AG04450 (cell line): ENCODE measurements around the gene NDUFA3. TPM values are rescaled to one million over a fixed set of nuclear protein-coding genes. Genes with fewer than 3 reads are reported as not detected.

Experiments used
- CTCF ChIA-PET: fragments of 300-600, 350-600 bp; formaldehyde crosslinking; extraction: SDS; loops from one replicate; lab custom pipeline; 2022; ENCODE audit warnings: antibody characterized with exemption, inconsistent platforms; lab: Charles Lee
- POLR2A ChIA-PET: fragments of 350-600 bp; formaldehyde crosslinking; extraction: SDS; loops from one replicate; lab custom pipeline; 2021; ENCODE audit warnings: antibody characterized with exemption, inconsistent platforms; lab: Yijun Ruan, JAX
- DNase-seq: peaks from one replicate; pipeline ENCODE4 v3.0.0-alpha.2; 2011; ENCODE audit warnings: low read depth, low spot score
- H3K27ac ChIP-seq: one replicate; pipeline ENCODE4 v1.5.1; 2012; ENCODE audit warnings: low read depth, low read length, control low read depth
- H3K27me3 ChIP-seq: one replicate; pipeline ENCODE4 v1.6.0; 2012; ENCODE audit warnings: low read length; ENCODE audit not compliant: control insufficient read depth, insufficient read depth
- H3K4me3 ChIP-seq: 2 replicates; pipeline ENCODE4 v1.5.1; 2011; ENCODE audit warnings: mild to moderate bottlenecking, low read depth, low read length, control low read depth
- H3K9me3 ChIP-seq: 2 replicates; pipeline ENCODE4 v1.5.1; 2012; ENCODE audit warnings: low read length; ENCODE audit not compliant: control insufficient read depth, insufficient read depth
- polyA plus RNA-seq: library from polyadenylated mRNA; depleted of rRNA; stranded (reverse); fragments of >200 nt; gene quantifications from 2 replicates; pipeline ENCODE4 v1.2.3, GENCODE V29; 2011
- TF ChIP-seq, protein P1 (sequence below): IDR thresholded peaks from 2 replicates; pipeline ENCODE4 v1.5.1; 2011; ENCODE audit warnings: low read depth, low read length, control low read depth, inconsistent platforms

Gene NDUFA3
- polyA plus RNA-seq, 1 experiment = 35.4 TPM

DNA sequence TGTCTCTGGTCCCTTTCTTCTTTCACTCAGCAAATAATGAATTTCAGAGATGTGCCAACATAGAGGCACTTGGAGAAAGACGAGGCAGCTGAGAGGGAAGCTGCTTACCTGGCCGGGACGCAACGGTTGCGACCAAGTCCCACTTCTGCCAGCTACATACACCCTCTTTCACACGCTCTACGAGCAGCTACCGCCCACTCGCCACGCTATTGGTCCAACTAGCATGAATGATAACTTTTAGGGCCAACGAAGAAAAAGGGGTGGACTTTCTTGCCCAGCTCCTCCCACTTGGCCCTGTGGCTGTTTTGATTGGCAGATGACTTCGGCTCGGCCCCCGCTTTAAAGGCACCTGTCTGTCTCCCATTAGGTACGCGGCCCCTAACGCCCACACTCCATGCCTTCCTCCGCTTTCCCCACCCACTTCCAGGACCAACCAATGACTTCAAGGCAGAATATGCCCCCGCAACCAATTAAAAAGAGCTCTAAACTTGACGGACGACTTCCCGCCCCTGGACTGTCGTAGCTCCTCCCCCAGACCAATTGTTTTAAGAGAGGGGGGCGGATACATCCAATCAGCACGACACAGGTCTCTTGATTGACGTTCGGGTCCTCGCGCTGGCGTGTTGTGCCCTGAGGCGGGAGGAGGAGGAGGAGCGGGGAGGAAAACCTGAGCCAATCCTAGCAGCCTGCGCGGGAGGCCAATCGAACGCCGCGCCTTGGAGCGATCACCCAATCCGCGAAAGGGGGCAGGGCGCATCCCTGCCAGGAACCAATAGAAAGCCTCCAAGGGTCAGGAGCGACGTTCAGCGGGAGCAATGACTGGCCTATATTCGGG is 34.4 kb downstream of the NDUFA3 start:
- TF ChIP-seq, protein P1, sequence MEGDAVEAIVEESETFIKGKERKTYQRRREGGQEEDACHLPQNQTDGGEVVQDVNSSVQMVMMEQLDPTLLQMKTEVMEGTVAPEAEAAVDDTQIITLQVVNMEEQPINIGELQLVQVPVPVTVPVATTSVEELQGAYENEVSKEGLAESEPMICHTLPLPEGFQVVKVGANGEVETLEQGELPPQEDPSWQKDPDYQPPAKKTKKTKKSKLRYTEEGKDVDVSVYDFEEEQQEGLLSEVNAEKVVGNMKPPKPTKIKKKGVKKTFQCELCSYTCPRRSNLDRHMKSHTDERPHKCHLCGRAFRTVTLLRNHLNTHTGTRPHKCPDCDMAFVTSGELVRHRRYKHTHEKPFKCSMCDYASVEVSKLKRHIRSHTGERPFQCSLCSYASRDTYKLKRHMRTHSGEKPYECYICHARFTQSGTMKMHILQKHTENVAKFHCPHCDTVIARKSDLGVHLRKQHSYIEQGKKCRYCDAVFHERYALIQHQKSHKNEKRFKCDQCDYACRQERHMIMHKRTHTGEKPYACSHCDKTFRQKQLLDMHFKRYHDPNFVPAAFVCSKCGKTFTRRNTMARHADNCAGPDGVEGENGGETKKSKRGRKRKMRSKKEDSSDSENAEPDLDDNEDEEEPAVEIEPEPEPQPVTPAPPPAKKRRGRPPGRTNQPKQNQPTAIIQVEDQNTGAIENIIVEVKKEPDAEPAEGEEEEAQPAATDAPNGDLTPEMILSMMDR = no peak
- POLR2A ChIA-PET = interaction anchor here (0.5 to 3.9 kb wide), 20 partner anchors 11 to 312 kb away, joined by 3 to 23 read pairs (median 5); partner anchors contain the start of genes LENG1, LENG8, MBOAT7 and MYADM
- CTCF ChIA-PET = interaction anchor here (0.5 to 1.4 kb wide), 5 partner anchors 22 to 1516 kb away, joined by 3 to 6 read pairs (median 4); partner anchors contain the start of gene LENG1
- DNase-seq = peak; percentile 100
- H3K27ac ChIP-seq = peak overlapping the region; percentile 65
- peak overlapping the region; percentile 77 for H3K4me3 ChIP-seq
- H3K9me3 ChIP-seq = peaks cover 4% of the 10 kb centered on the region
- H3K27me3 ChIP-seq = peaks cover 3% of the 10 kb centered on the region

DNA sequence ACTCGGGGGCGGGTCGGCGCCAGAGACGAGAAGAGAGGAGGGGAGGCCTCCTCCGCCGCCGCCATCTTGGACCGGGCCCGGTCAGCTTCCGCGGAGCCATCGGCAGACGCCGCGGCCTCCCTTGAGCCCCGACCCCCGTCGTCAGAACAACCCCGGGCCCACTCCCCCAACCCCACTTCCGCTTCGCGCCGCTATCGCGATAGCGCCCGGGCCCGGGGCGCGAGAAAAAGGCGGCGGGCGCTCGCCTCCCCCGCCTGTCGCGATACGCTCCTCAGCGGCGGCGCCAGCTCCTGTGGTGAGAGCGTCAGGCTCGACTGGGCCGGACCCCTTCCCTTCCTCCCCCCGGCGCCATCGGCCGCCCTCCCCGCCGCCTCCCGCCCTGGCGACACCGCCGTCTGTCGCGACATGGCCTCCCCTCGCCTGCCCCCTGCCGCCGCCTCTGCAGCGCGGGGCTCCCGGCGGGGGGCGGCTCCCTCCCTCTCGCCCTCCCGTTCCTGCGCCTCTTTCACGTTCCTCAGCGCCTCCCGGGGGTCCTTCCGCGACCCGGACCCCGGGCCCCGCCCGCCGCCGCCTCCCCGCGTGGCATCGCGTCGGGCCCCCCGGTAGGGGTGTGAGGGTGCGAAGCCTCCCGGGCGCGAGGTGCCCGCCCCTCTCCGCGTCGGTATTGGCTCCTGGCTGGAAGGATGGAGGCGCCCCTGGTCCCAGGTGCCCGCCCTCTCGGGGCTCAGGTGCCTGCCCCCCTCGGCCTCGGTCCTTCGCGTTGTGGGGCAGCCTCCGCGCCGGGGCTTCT is 35.2 kb downstream of the NDUFA3 start, which contains the start of gene CNOT3:
TSS of gene CNOT3 (plus strand) at position 64 of the 790 bp plus-strand sequence. CDS start 5,217 bp downstream, outside the sequence.
- Histone ChIP-seq H3K4me3 (peak within 1 kb of the TSS; percentile 77), H3K27me3 (peaks cover 3% of the 10 kb centered on the region), H3K9me3 (peaks cover 4% of the 10 kb centered on the region), H3K27ac (peak within 1 kb of the TSS; percentile 65)
- TF ChIP-seq, protein P1 = 0 out of 2 replicates have a peak, but pooled peaks have one; percentile 12
- no peak for DNase-seq
- POLR2A ChIA-PET = interaction anchor here (0.6 to 3.9 kb wide), 17 partner anchors 10 to 311 kb away, joined by 3 to 23 read pairs (median 5); partner anchors contain the start of genes LENG1, LENG8, MBOAT7 and MYADM
- CTCF ChIA-PET = interaction anchor here (0.5 to 1.4 kb wide), 4 partner anchors 21 to 1515 kb away, joined by 3 to 6 read pairs (median 5); partner anchors contain the start of gene LENG1

DNA sequence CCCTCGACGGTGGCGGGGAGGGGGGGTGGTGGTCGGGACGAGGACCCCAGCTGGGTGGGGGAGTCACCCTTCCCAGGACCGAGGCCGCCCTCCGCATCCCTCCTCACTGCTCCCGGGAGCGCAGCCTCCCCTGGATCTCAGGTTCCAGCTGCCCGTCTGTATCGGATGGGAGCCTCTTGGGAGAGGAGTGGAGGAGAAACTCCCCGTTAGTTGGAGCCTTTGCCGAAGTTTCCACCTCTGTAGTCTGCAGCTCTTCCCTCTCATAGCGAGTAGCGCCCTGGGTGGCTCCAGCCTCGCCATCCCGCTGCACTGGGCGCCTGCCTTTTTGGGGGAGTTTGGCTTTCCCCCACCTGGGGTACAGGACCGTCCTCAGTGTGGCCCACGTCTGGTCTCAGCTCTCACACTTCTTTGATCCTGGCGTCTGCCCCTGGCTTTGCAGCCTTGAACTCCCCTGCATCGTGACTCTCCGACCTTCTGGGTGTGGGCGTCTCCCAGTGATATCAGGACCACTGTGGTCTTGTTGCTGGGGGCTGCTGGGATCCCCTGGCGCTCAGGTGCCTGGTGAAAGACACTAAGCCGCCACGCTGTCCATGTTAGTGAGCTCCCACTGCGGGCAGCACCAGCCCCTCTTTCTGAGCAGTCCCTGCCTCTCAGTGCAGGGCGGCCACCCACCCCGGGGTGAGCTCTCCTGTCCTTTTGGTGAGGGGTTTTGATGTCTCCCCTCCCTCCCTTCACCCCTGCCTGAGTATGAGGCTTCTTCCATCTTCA is 36.0 kb downstream of the NDUFA3 start:
- Histone ChIP-seq H3K9me3 (peaks cover 2% of the 10 kb centered on the region), H3K27ac (no peak overlapping the region), H3K4me3 (peak overlapping the region; percentile 73), H3K27me3 (peaks cover under 1% of the 10 kb centered on the region)
- ChIA-PET POLR2A (interaction anchor here (0.7 to 3.9 kb wide), 2 partner anchors 22 to 52 kb away, joined by 3 to 23 read pairs; partner anchors contain the start of genes MBOAT7 and TSEN34), CTCF (no interaction called here)
- TF ChIP-seq, protein P1 = no peak
- no peak for DNase-seq

DNA sequence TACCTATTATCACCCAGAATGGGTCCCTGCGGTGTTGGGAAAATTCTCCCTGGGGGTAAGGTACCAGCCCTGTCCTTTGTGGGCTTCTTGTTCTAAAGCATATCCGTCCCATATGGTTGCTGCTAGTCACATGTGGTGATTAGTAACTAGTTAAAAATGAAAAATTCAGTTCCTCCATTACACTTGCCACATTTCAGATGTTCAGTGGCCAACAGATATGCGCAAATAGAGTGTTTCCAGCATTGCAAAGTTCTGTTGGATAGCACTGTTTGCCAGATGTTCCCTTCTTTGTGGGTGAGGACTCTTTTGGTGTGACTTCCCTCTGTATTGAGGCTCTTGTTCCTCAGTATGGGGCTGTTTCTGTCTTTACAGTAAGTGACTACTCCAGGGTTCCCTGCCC is 38.7 kb downstream of the NDUFA3 start:
- CTCF ChIA-PET = no interaction called here
- POLR2A ChIA-PET = no interaction called here
- no peak overlapping the region for H3K27ac ChIP-seq

More for the DNA sequence above, 38.7 kb downstream of the NDUFA3 start:
- no peak for DNase-seq
- Histone ChIP-seq H3K27me3 (no peaks in the 10 kb centered on the region), H3K4me3 (no peak overlapping the region), H3K9me3 (no peaks in the 10 kb centered on the region; the same call in 1 of the 2 replicates)
- TF ChIP-seq, protein P1 = no peak
